HepG2 (cell line): ENCODE measurements around the gene GLRX2. TPM values are rescaled to one million over a fixed set of nuclear protein-coding genes. Genes with fewer than 3 reads are reported as not detected.

Experiments used
- ATAC-seq: fragments of 200-7000 bp; cut with Tn5 transposase; 3 replicates; pipeline ENCODE4 v1.9.1; 2020; ENCODE audit warnings: mild to moderate bottlenecking, moderate library complexity
- BruUV-seq: library from RNA; stranded (reverse); fragments of 400-500 nt; replicated peaks from 2 replicates; lab custom pipeline; 2021; lab: Mats Ljungman, UMichigan
- CTCF ChIA-PET: fragments of 300-600 bp; formaldehyde crosslinking; extraction: SDS; loops from one replicate; lab custom pipeline; 2021; ENCODE audit warnings: low total read pairs, inconsistent platforms, low intra/inter-chr PET ratio; lab: Yijun Ruan, JAX
- POLR2A ChIA-PET: fragments of 350-600 bp; sonication (Branson Sonifier 250); formaldehyde crosslinking; loops from one replicate; lab custom pipeline; 2020; ENCODE audit warnings: antibody characterized with exemption, inconsistent platforms; lab: Yijun Ruan, JAX
- DNase-seq: peaks from one replicate; pipeline ENCODE4 v3.0.0-alpha.2; 2015; ENCODE audit warnings: low spot score
- FAIRE-seq: peaks from 3 replicates; lab custom pipeline; 2011; peaks lifted over from hg19 to GRCh38; lab: Jason Lieb, UNC
- H2AFZ ChIP-seq: one replicate; pipeline ENCODE4 v1.6.1; 2011; ENCODE audit warnings: low read length, inconsistent platforms
- H3K27ac ChIP-seq: fragments of 300-600 bp; 3 replicates; pipeline ENCODE4 v1.8.0; 2011; ENCODE audit warnings: mixed run types, mild to moderate bottlenecking, mixed read lengths, low read length, inconsistent platforms; ENCODE audit not compliant: insufficient read depth; ENCODE audit errors: extremely low read length
- H3K27me3 ChIP-seq, 2 experiments: fragments of 200-600 bp in 1 of 2; 2 replicates in 1 of 2; 3 replicates in 1 of 2; pipeline versions ENCODE4 v1.6.0 to v1.8.0; 2011; ENCODE audit warnings: low read length in 2 of 2, mild to moderate bottlenecking in 2 of 2, moderate library complexity in 2 of 2, inconsistent platforms in 1 of 2; ENCODE audit not compliant: insufficient read depth in 2 of 2, control insufficient read depth in 1 of 2
- H3K36me3 ChIP-seq, 2 experiments: fragments of 200-600 bp in 1 of 2; replicated peaks in 1 of 2; 2 replicates in 1 of 2; 3 replicates in 1 of 2; pipeline versions ENCODE4 v1.5.1 to v1.8.0; 2011; ENCODE audit warnings: low read length in 2 of 2, inconsistent platforms in 1 of 2; ENCODE audit not compliant: insufficient read depth in 2 of 2, control insufficient read depth in 1 of 2
- H3K4me1 ChIP-seq: 2 replicates; pipeline ENCODE4 v1.5.1; 2012; ENCODE audit warnings: low read length, inconsistent platforms; ENCODE audit not compliant: insufficient read depth
- H3K4me2 ChIP-seq: 2 replicates; pipeline ENCODE4 v1.6.0; 2011; ENCODE audit warnings: low read depth, low read length, inconsistent platforms
- H3K4me3 ChIP-seq, 3 experiments: fragments of 200-600 bp in 1 of 3; sonication (generic), shearing (Covaris generic) in 1 of 3; replicated peaks in 1 of 3; 2 replicates each; pipeline ENCODE4 v1.5.1; 2011 to 2016; ENCODE audit warnings: low read length in 3 of 3, inconsistent platforms in 2 of 3, low read depth in 2 of 3, mild to moderate bottlenecking in 2 of 3, control low read depth in 1 of 3, mixed read lengths in 1 of 3; ENCODE audit not compliant: insufficient read depth in 1 of 3
- H3K79me2 ChIP-seq: one replicate; pipeline ENCODE4 v1.6.1; 2011; ENCODE audit warnings: low read length, inconsistent platforms; ENCODE audit not compliant: insufficient read depth
- H3K9ac ChIP-seq: 2 replicates; pipeline ENCODE4 v1.6.0; 2011; ENCODE audit warnings: mild to moderate bottlenecking, low read depth, low read length, inconsistent platforms; ENCODE audit not compliant: insufficient read depth
- H3K9me3 ChIP-seq: 2 replicates; pipeline ENCODE4 v1.5.1; 2012; ENCODE audit warnings: mild to moderate bottlenecking, low read length
- H4K20me1 ChIP-seq: 2 replicates; pipeline ENCODE4 v1.6.0; 2011; ENCODE audit warnings: inconsistent platforms, mild to moderate bottlenecking, low read length, moderate library complexity; ENCODE audit not compliant: insufficient read depth
- ATF5 ChIP-seq: sonication (generic); formaldehyde crosslinking; IDR thresholded peaks from 2 replicates; pipeline ENCODE4 v1.4.0; 2020; ENCODE audit warnings: mild to moderate bottlenecking, low read depth, missing genetic modification reagents
- ATF7-NPFF ChIP-seq: sonication (generic); formaldehyde crosslinking; IDR thresholded peaks from 2 replicates; pipeline ENCODE4 v1.8.1; 2023; ENCODE audit warnings: mild to moderate bottlenecking, low read depth, missing genetic modification reagents, moderate library complexity
- ATM ChIP-seq: fragments of 450-650 bp; IDR thresholded peaks from 2 replicates; pipeline ENCODE4 v1.7.1; 2017; ENCODE audit warnings: mild to moderate bottlenecking, borderline replicate concordance
- BORCS8-MEF2B ChIP-seq: sonication (generic); formaldehyde crosslinking; IDR thresholded peaks from 2 replicates; pipeline ENCODE4 v1.8.0; 2022; ENCODE audit warnings: mild to moderate bottlenecking, missing genetic modification reagents
- HDAC1 ChIP-seq: sonication (generic); formaldehyde crosslinking; IDR thresholded peaks from 2 replicates; pipeline ENCODE4 v1.5.1; 2020; ENCODE audit warnings: mild to moderate bottlenecking, missing genetic modification reagents
- HIVEP1 ChIP-seq: sonication (generic); formaldehyde crosslinking; IDR thresholded peaks from 2 replicates; pipeline ENCODE4 v1.4.0; 2020; ENCODE audit warnings: mild to moderate bottlenecking, missing genetic modification reagents
- HNF1B ChIP-seq: sonication (generic); formaldehyde crosslinking; IDR thresholded peaks from 2 replicates; pipeline ENCODE4 v1.5.1; 2020; ENCODE audit warnings: mild to moderate bottlenecking, moderate library complexity, missing genetic modification reagents
- HOXD1 ChIP-seq: sonication (generic); formaldehyde crosslinking; IDR thresholded peaks from 2 replicates; pipeline ENCODE4 v1.5.0; 2020; ENCODE audit warnings: missing genetic modification reagents
- IRF2 ChIP-seq: IDR thresholded peaks from 2 replicates; pipeline ENCODE4 v1.6.1; 2018; ENCODE audit warnings: missing genetic modification reagents, missing compliant biosample characterization
- KLF12 ChIP-seq: sonication (generic); formaldehyde crosslinking; IDR thresholded peaks from 2 replicates; pipeline ENCODE4 v1.4.0; 2020; ENCODE audit warnings: missing genetic modification reagents, borderline replicate concordance
- KMT2B ChIP-seq: IDR thresholded peaks from 2 replicates; pipeline ENCODE4 v1.6.1; 2016; ENCODE audit warnings: missing genetic modification reagents, missing compliant biosample characterization
- MXD3 ChIP-seq: IDR thresholded peaks from 2 replicates; pipeline ENCODE4 v1.6.1; 2016; ENCODE audit warnings: mild to moderate bottlenecking, missing biosample characterization, missing genetic modification reagents
- NR1H2 ChIP-seq: sonication (generic); formaldehyde crosslinking; IDR thresholded peaks from 2 replicates; pipeline ENCODE4 v1.8.1; 2022; ENCODE audit warnings: low read depth, missing genetic modification reagents, borderline replicate concordance
- NRL ChIP-seq: sonication (generic); formaldehyde crosslinking; IDR thresholded peaks from 2 replicates; pipeline ENCODE4 v1.5.0; 2020; ENCODE audit warnings: missing genetic modification reagents, mild to moderate bottlenecking, moderate library complexity, borderline replicate concordance
- SAFB2 ChIP-seq: sonication (generic); formaldehyde crosslinking; IDR thresholded peaks from 2 replicates; pipeline ENCODE4 v1.5.1; 2020; ENCODE audit warnings: missing genetic modification reagents, low read depth, mild to moderate bottlenecking, borderline replicate concordance
- ZNF207 ChIP-seq: fragments of 450-650 bp; IDR thresholded peaks from 2 replicates; pipeline ENCODE4 v1.6.1; 2016; ENCODE audit warnings: antibody characterized with exemption, borderline replicate concordance
- ZNF550 ChIP-seq: sonication (generic); formaldehyde crosslinking; IDR thresholded peaks from 2 replicates; pipeline ENCODE4 v1.4.0; 2020; ENCODE audit warnings: mild to moderate bottlenecking, missing genetic modification reagents, borderline replicate concordance
- ZNF776 ChIP-seq: sonication (generic); formaldehyde crosslinking; IDR thresholded peaks from 2 replicates; pipeline ENCODE4 v1.4.0; 2020; ENCODE audit warnings: mild to moderate bottlenecking, missing genetic modification reagents
- ZNF780A ChIP-seq: sonication (generic); formaldehyde crosslinking; IDR thresholded peaks from 2 replicates; pipeline ENCODE4 v1.8.0; 2022; ENCODE audit warnings: mild to moderate bottlenecking, missing genetic modification reagents, moderate library complexity
- WGBS: methylation state at CpG from one replicate; pipeline ENCODE4 v1.1.6; 2017; ENCODE audit warnings: low lambda C conversion rate; 5-methylcytosine and 5-hydroxymethylcytosine counted together
- in situ Hi-C: cut with HindIII; loops from 2 replicates; pipeline ENCODE4 v1.10.0; 2017; ENCODE audit warnings: low pct_unique_long_range_greater_than_20kb; ENCODE audit not compliant: extremely low pct_ligation_motif_present
- intact Hi-C: fragments of 100-400 bp; cut with micrococcal nuclease; formaldehyde crosslinking; loops from one replicate; pipeline ENCODE4 v1.10.0; 2022; ENCODE audit not compliant: unreplicated experiment
- polyA plus RNA-seq, 8 experiments: library from polyadenylated mRNA; depleted of rRNA in 3 of 8; stranded (reverse) in 7 of 8; unstranded in 1 of 8; fragments of >200 nt; fragmentation: Illumina TruSeq in 4 of 8; extraction: Trizol in 4 of 8; gene quantifications; 2 replicates each; pipeline versions ENCODE4 v1.2.1 to v1.2.3, GENCODE V29; 2011 to 2016; ENCODE audit warnings: low read depth in 4 of 8, missing spikeins in 1 of 8, mixed read lengths in 1 of 8; ENCODE audit not compliant: insufficient read depth in 1 of 8
- total RNA-seq, 5 experiments: library from RNA; depleted of rRNA; stranded (reverse); fragments of >200 nt; fragmentation: Illumina TruSeq; extraction: Trizol; gene quantifications; 2 replicates each; pipeline ENCODE4 v1.2.3, GENCODE V29; 2016; ENCODE audit warnings: low read depth in 1 of 5

GLRX2 gene
- total and polyA plus RNA-seq, 2 of the 13 experiments (the other 11 are each of a cell fraction or from before 2014, with no cell fraction given): 11.9 to 39.0 TPM

GRCh38 chr1:193060115-193060403 is 45.2 kb downstream of the GLRX2 start (continued):
- no peak for TF ChIP-seq ATM
- TF ChIP-seq, all 625 proteins: peak for 4

GRCh38 chr1:193059282-193060114 is 45.7 kb downstream of the GLRX2 start, which contains the start of the genes RO60 and UCHL5:
Gene RO60 (plus strand): TSS chr1:193059612. CDS start chr1:193069055, 9,443 bp downstream.
Gene UCHL5 (minus strand): TSS chr1:193059360. CDS start chr1:193059260, 100 bp downstream.
- Histone ChIP-seq H2AFZ (peak within 1 kb of the TSS; percentile 73), H3K27ac (peak within 1 kb of the TSS; percentile 94), H3K79me2 (peaks cover 90% of the 10 kb centered on the region), H3K4me1 (peaks cover 44% of the 10 kb centered on the region), H3K9me3 (no peaks in the 10 kb centered on the region), H3K36me3 (peaks cover 1 to 5% of the 10 kb centered on the region in 2 experiments; a peak in 1 of 5 replicates), H3K9ac (peak within 1 kb of the TSS; percentile 97), H3K4me2 (peak within 1 kb of the TSS; percentile 82), H3K27me3 (peaks cover 0 to 2% of the 10 kb centered on the region in 2 experiments; a peak in 1 of 5 replicates), H4K20me1 (peaks cover 11% of the 10 kb centered on the region; the same call in 1 of the 2 replicates), H3K4me3 (peak within 1 kb of the TSS; percentile 92 to 99 (median 94))
- DNase-seq (peak; percentile 97), ATAC-seq (peak; percentile 96), FAIRE-seq (peak; percentile 86)
- WGBS: 1% methylated on average over 12 of the region's 74 CpGs
- ChIA-PET CTCF (no interaction called here), POLR2A (interaction anchor here (0.8 to 2.0 kb wide), 12 partner anchors 10 to 252 kb away, joined by 3 to 23 read pairs (median 6); partner anchors contain the start of genes CDC73 and GLRX2)
- no TSS peak for BruUV-seq
- intact Hi-C loops: loop anchor here (1.0 kb wide), 3 partner anchors 23 to 63 kb away; partner anchors contain the start of gene CDC73
- in situ Hi-C loops: no loop called here
- TF ChIP-seq ATF7-NPFF (CRISPR knock-in tag) (peak; percentile 96), ATF5 (CRISPR knock-in tag) (no peak), ZNF550 (CRISPR knock-in tag) (no peak), KLF12 (CRISPR knock-in tag) (peak; percentile 88), IRF2 (CRISPR knock-in tag) (peak; percentile 98), HOXD1 (CRISPR knock-in tag) (peak; percentile 86), NR1H2 (peak; percentile 54; the same call in 1 of the 2 replicates), SAFB2 (no peak; the same call in 1 of the 2 replicates), HIVEP1 (CRISPR knock-in tag) (peak; percentile 90), MXD3 (CRISPR knock-in tag) (peak; percentile 47; the same call in 1 of the 2 replicates), BORCS8-MEF2B (peak; percentile 71), ZNF776 (peak; percentile 57; the same call in 1 of the 2 replicates), HDAC1 (CRISPR knock-in tag) (peak; percentile 95), HNF1B (peak; percentile 94), ZNF207 (no peak), ZNF780A (peak; percentile 87; the same call in 1 of the 2 replicates), KMT2B (CRISPR knock-in tag) (peak; percentile 98), NRL (CRISPR knock-in tag) (peak; percentile 81)
